GM12878 (cell line): ENCODE data around the gene PITPNC1. TPM values are rescaled to one million over a fixed set of nuclear protein-coding genes. Genes with fewer than 3 reads are reported as not detected.

Experiments used
- ATAC-seq: fragments of 200-7000 bp; cut with Tn5 transposase; 3 replicates; pipeline ENCODE4 v1.9.1; 2020; ENCODE audit warnings: mild to moderate bottlenecking, moderate library complexity
- Bru-seq: library from RNA; stranded (reverse); fragments of 400-500 nt; gene quantifications from one replicate; lab custom pipeline; 2021; lab: Mats Ljungman, UMichigan
- BruChase-seq, 2 experiments: library from RNA; stranded (reverse); fragments of 400-500 nt; gene quantifications; one replicate each; lab custom pipeline; 2021; lab: Mats Ljungman, UMichigan
- BruUV-seq: library from RNA; stranded (reverse); fragments of 400-500 nt; replicated peaks from 2 replicates; lab custom pipeline; 2021; lab: Mats Ljungman, UMichigan
- CTCF ChIA-PET: fragments of 300-600 bp; sonication (Branson Sonifier 250); formaldehyde crosslinking; extraction: SDS; loops from one replicate; lab custom pipeline; 2021; ENCODE audit warnings: inconsistent platforms; lab: Yijun Ruan, JAX
- POLR2A ChIA-PET: fragments of 350-600 bp; formaldehyde crosslinking; extraction: SDS; loops from one replicate; lab custom pipeline; 2021; ENCODE audit warnings: inconsistent platforms; lab: Charles Lee
- RAD21 ChIA-PET: fragments of 300-600 bp; sonication (Branson Sonifier 250); formaldehyde crosslinking; loops from one replicate; lab custom pipeline; 2023; ENCODE audit warnings: antibody characterized with exemption; ENCODE audit not compliant: unreplicated experiment; lab: Charles Lee
- SMC1A ChIA-PET: fragments of 300-600 bp; sonication (Branson Sonifier 250); formaldehyde crosslinking; loops from one replicate; lab custom pipeline; 2023; ENCODE audit not compliant: unreplicated experiment, uncharacterized antibody; lab: Charles Lee
- DNase-seq: peaks from one replicate; pipeline ENCODE4 v3.0.0-alpha.2; 2011; ENCODE audit warnings: low read depth, low spot score
- FAIRE-seq: peaks from 3 replicates; lab custom pipeline; 2011; peaks lifted over from hg19 to GRCh38; lab: Jason Lieb, UNC
- H2AFZ ChIP-seq: 2 replicates; pipeline ENCODE4 v1.6.0; 2011; ENCODE audit warnings: low read depth, low read length, control low read depth; ENCODE audit not compliant: control insufficient read depth
- H3K27ac ChIP-seq: 2 replicates; pipeline ENCODE4 v1.5.1; 2011; ENCODE audit warnings: control low read depth; ENCODE audit not compliant: control insufficient read depth, insufficient read depth
- H3K27me3 ChIP-seq, 2 experiments: replicated peaks in 1 of 2; 2 replicates each; pipeline versions ENCODE4 v1.6.0 to v1.6.1; 2011; ENCODE audit warnings: low read length in 1 of 2; ENCODE audit not compliant: control insufficient read depth in 2 of 2, insufficient read depth in 2 of 2
- H3K36me3 ChIP-seq, 2 experiments: 2 replicates each; pipeline ENCODE4 v1.5.1; 2011; ENCODE audit warnings: low read length in 1 of 2; ENCODE audit not compliant: control insufficient read depth in 2 of 2, insufficient read depth in 2 of 2
- H3K4me1 ChIP-seq: 2 replicates; pipeline ENCODE4 v1.6.1; 2011; ENCODE audit warnings: mild to moderate bottlenecking, low read length, moderate library complexity, mixed read lengths; ENCODE audit not compliant: control insufficient read depth, insufficient read depth
- H3K4me2 ChIP-seq: 2 replicates; pipeline ENCODE4 v1.6.0; 2011; ENCODE audit warnings: control low read depth; ENCODE audit not compliant: control insufficient read depth, insufficient read depth
- H3K4me3 ChIP-seq: fragments of 200-600 bp; sonication (generic); 2 replicates; pipeline ENCODE4 v1.5.1; 2016
- H3K79me2 ChIP-seq: 2 replicates; pipeline ENCODE4 v1.6.0; 2011; ENCODE audit warnings: low read length; ENCODE audit not compliant: control insufficient read depth, insufficient read depth
- H3K9ac ChIP-seq: 2 replicates; pipeline ENCODE4 v1.8.0; 2011; ENCODE audit warnings: low read length, control low read depth, mixed read lengths; ENCODE audit not compliant: control insufficient read depth, insufficient read depth
- H3K9me3 ChIP-seq: replicated peaks from 3 replicates; pipeline ENCODE4 v1.5.1; 2011; ENCODE audit warnings: mild to moderate bottlenecking, low read length; ENCODE audit not compliant: control insufficient read depth, insufficient read depth
- H4K20me1 ChIP-seq: 2 replicates; pipeline ENCODE4 v1.6.0; 2011; ENCODE audit not compliant: control insufficient read depth, insufficient read depth
- CBX3 ChIP-seq: fragments of 200-600 bp; sonication (generic); IDR thresholded peaks from 2 replicates; pipeline ENCODE4 v1.6.1; 2016; ENCODE audit warnings: low read depth, borderline replicate concordance
- E4F1 ChIP-seq: fragments of 450-650 bp; IDR thresholded peaks from 2 replicates; pipeline ENCODE4 v1.6.1; 2018; ENCODE audit warnings: borderline replicate concordance, mild to moderate bottlenecking; ENCODE audit not compliant: partially characterized antibody
- ETV6 ChIP-seq, 2 experiments: fragments of 450-650 bp in 1 of 2; IDR thresholded peaks in 1 of 2; conservative IDR thresholded peaks in 1 of 2; 2 replicates each; pipeline ENCODE4 v1.6.1; 2014; ENCODE audit warnings: antibody characterized with exemption in 1 of 2, borderline replicate concordance in 1 of 2, low read depth in 1 of 2, mild to moderate bottlenecking in 1 of 2, moderate library complexity in 1 of 2
- MEF2A ChIP-seq: IDR thresholded peaks from 2 replicates; pipeline ENCODE4 v1.6.1; 2011; ENCODE audit warnings: low read depth, mild to moderate bottlenecking, low read length, moderate library complexity; ENCODE audit not compliant: insufficient read depth
- NFYB ChIP-seq: IDR thresholded peaks from 2 replicates; pipeline ENCODE4 v1.6.1; 2011; ENCODE audit warnings: low read depth, mild to moderate bottlenecking, low read length, improper control_type of control experiment, moderate library complexity; ENCODE audit not compliant: insufficient read depth
- PKNOX1 ChIP-seq: fragments of 450-650 bp; IDR thresholded peaks from 2 replicates; pipeline ENCODE4 v1.6.1; 2016; ENCODE audit warnings: mild to moderate bottlenecking
- POU2F2 ChIP-seq: IDR thresholded peaks from 3 replicates; pipeline ENCODE4 v1.6.1; 2011; ENCODE audit warnings: low read depth, mild to moderate bottlenecking, low read length, borderline replicate concordance
- SKIL ChIP-seq: fragments of 450-650 bp; IDR thresholded peaks from 2 replicates; pipeline ENCODE4 v1.6.1; 2017; ENCODE audit warnings: mild to moderate bottlenecking, low read depth, inconsistent platforms; ENCODE audit not compliant: poor library complexity, severe bottlenecking
- TCF3 ChIP-seq: IDR thresholded peaks from 2 replicates; pipeline ENCODE4 v1.6.1; 2012; ENCODE audit warnings: low read depth, mild to moderate bottlenecking, low read length, borderline replicate concordance; ENCODE audit not compliant: insufficient read depth
- WGBS: methylation state at CpG from one replicate; pipeline ENCODE4 v1.1.6; 2016; ENCODE audit warnings: low lambda C conversion rate; ENCODE audit not compliant: insufficient replicate concordance, insufficient coverage; ENCODE audit errors: missing lambda C conversion rate; 5-methylcytosine and 5-hydroxymethylcytosine counted together
- in situ Hi-C: fragments of 300-500 bp; cut with MboI; formaldehyde crosslinking; loops from 9 replicates; pipeline ENCODE4 v1.14.3; 2018; ENCODE audit warnings: mixed read lengths
- intact Hi-C: fragments of 100-400 bp; cut with micrococcal nuclease; formaldehyde crosslinking; loops from one replicate; pipeline ENCODE4 v1.14.2; 2022; ENCODE audit not compliant: unreplicated experiment
- long read RNA-seq, 2 experiments: library from polyadenylated mRNA; unstranded; transcript quantifications; one replicate each; pipeline ENCODE4 v2.0.0, GENCODE V29; 2019 to 2020
- polyA minus RNA-seq, 3 experiments: library from RNA; depleted of rRNA, polyadenylated mRNA; stranded (reverse); fragments of >200 nt; gene quantifications; 2 replicates each; pipeline ENCODE4 v1.2.3, GENCODE V29; 2011
- polyA plus RNA-seq, 11 experiments: library from polyadenylated mRNA; depleted of rRNA in 4 of 11; unstranded in 6 of 11; stranded (reverse) in 5 of 11; fragments of >200 nt; fragmentation: Nextera tagmentation in 4 of 11; fragmentation: Illumina TruSeq in 1 of 11; extraction: Ambion mirVana in 4 of 11; extraction: Trizol in 1 of 11; gene quantifications; 1 replicate in 1 of 11; 2 replicates in 10 of 11; pipeline versions ENCODE4 v1.2.1 to v1.2.3, GENCODE V29; 2011 to 2016; ENCODE audit warnings: inconsistent platforms in 2 of 11, missing spikeins in 2 of 11, low read depth in 1 of 11
- total RNA-seq, 4 experiments: library from RNA; depleted of rRNA in 3 of 4; stranded (reverse); fragments of >200 nt in 3 of 4; fragmentation: Illumina TruSeq in 1 of 4; extraction: Trizol in 1 of 4; gene quantifications; 2 replicates each; pipeline versions ENCODE4 v1.2.1 to v1.2.3, GENCODE V29; 2013 to 2021

PITPNC1 gene
- total RNA-seq (2013; cell fraction: nucleolus; rRNA removed) = 66.8 and 74.2 TPM in 2 replicates
- 29.3 and 36.0 TPM in 2 replicates for total RNA-seq (2014; rRNA removed)
- 56.0 and 59.8 TPM in 2 replicates for total RNA-seq (2014; rRNA removed; fragmentation: Illumina TruSeq; extraction: Trizol)
- total RNA-seq (2021) = 57.1 and 62.4 TPM in 2 replicates
- polyA plus RNA-seq (2011; ENCODE audit: low read depth) = 31.7 TPM
- polyA plus RNA-seq (2011; rRNA removed) = 56.1 and 71.0 TPM in 2 replicates
- polyA plus RNA-seq (2011; cell fraction: cytosol; rRNA removed) = 33.6 and 48.4 TPM in 2 replicates
- 20.8 and 26.9 TPM in 2 replicates for polyA plus RNA-seq (2011; cell fraction: nucleus; rRNA removed)
- polyA plus RNA-seq (2012) = 44.8 and 50.5 TPM in 2 replicates
- polyA plus RNA-seq (2014; fragmentation: Illumina TruSeq; extraction: Trizol) = 60.9 and 84.9 TPM in 2 replicates
- 10 to 100 TPM; 12.2 to 24.6 TPM for polyA plus RNA-seq (2014; fragmentation: Nextera tagmentation; extraction: Ambion mirVana)
- polyA plus RNA-seq (2014; rRNA removed) = 27.0 and 27.2 TPM in 2 replicates
- 10 to 100 TPM; 44.0 to 50.6 TPM for polyA plus RNA-seq (2016; fragmentation: Nextera tagmentation; extraction: Ambion mirVana)
- 50.2 and 52.9 TPM in 2 replicates for polyA minus RNA-seq (2011; rRNA and poly(A)+ RNA removed)
- polyA minus RNA-seq (2011; cell fraction: cytosol; rRNA and poly(A)+ RNA removed) = 19.9 and 22.7 TPM in 2 replicates
- polyA minus RNA-seq (2011; cell fraction: nucleus; rRNA and poly(A)+ RNA removed) = 15.8 and 34.8 TPM in 2 replicates
- Bru-seq, nascent RNA = percentile 84 among the genes with signal in this experiment
- percentile 90 among the genes with signal in this experiment for BruChase-seq, experiment 1, labeled RNA remaining after a 6-hour chase
- BruChase-seq, experiment 2, labeled RNA remaining after a 2-hour chase = percentile 81 among the genes with signal in this experiment
- long read RNA-seq, experiment 1, partial matches to known transcripts = 2 of 20 reads
- long read RNA-seq, experiment 1, other reads (novel, unspliced or antisense) = 18 of 20 reads
- long read RNA-seq, experiment 2, partial matches to known transcripts = 6 of 22 reads
- long read RNA-seq, experiment 2, other reads (novel, unspliced or antisense) = 16 of 22 reads

- ChIA-PET SMC1A (interaction anchor here (1.1 to 6.2 kb wide), 13 partner anchors 11 to 341 kb away, joined by 3 to 100 read pairs (median 9); partner anchors contain the start of genes NOL11 and PSMD12), CTCF (interaction anchor here (0.6 to 19.8 kb wide), 20 partner anchors 11 to 424 kb away, joined by 3 to 291 read pairs (median 12); partner anchors contain the start of genes NOL11 and PSMD12), RAD21 (interaction anchor here (0.6 to 8.2 kb wide), 14 partner anchors 71 to 805 kb away, joined by 3 to 74 read pairs (median 8); no protein-coding TSS in a partner anchor), POLR2A (interaction anchor here (1.0 to 1.7 kb wide), 3 partner anchors 10 to 217 kb away, joined by 4 to 7 read pairs (median 5); partner anchors contain the start of gene PSMD12)
- H3K27ac ChIP-seq = peak within 1 kb of the TSS; percentile 87
- H3K4me2 ChIP-seq = peak within 1 kb of the TSS; percentile 99
- WGBS = 3% methylated on average over 35 of the region's 56 CpGs
- no peaks in the 10 kb centered on the region for H3K9me3 ChIP-seq
- FAIRE-seq (no peak), ATAC-seq (peak; percentile 84), DNase-seq (no peak)
- intact Hi-C loops = loop anchor here (5.0 to 10.0 kb wide), 5 partner anchors 185 to 662 kb away; partner anchors contain the start of gene NOL11
- H3K9ac ChIP-seq = peak within 1 kb of the TSS; percentile 85
- no peaks in the 10 kb centered on the region; the same call in 1 of the 2 replicates for H3K4me1 ChIP-seq
- H3K4me3 ChIP-seq = peak within 1 kb of the TSS; percentile 88
- in situ Hi-C loops = loop anchor here (5.0 kb wide), 3 partner anchors 225 to 310 kb away; no protein-coding TSS in a partner anchor
- BruUV-seq = no TSS peak
- H3K79me2 ChIP-seq = peaks cover 46% of the 10 kb centered on the region
- no peaks in the 10 kb centered on the region for H3K27me3 ChIP-seq
- H3K36me3 ChIP-seq = no peaks in the 10 kb centered on the region; a peak in 1 of 4 replicates
- no peaks in the 10 kb centered on the region for H4K20me1 ChIP-seq
- peak within 1 kb of the TSS; percentile 81 for H2AFZ ChIP-seq
- TF ChIP-seq POU2F2 = no peak; the same call in 2 of the 3 replicates
- TF ChIP-seq ETV6 (conservative IDR thresholded peaks at IDR 0.05 in 1 of 2, IDR thresholded peaks at IDR 0.05 in 1 of 2; ENCODE audit: borderline replicate concordance in 1 of 2, low read depth in 1 of 2) = no peak; a peak in 1 of 4 replicates
- TF ChIP-seq NFYB = no peak
- TF ChIP-seq E4F1 = no peak
- TF ChIP-seq TCF3 = no peak
- TF ChIP-seq CBX3 = no peak
- TF ChIP-seq MEF2A = no peak
- TF ChIP-seq PKNOX1 = no peak
- TF ChIP-seq SKIL = no peak
These were observed at the start of gene PITPNC1 for GRCh38 chr17:67376737-67377487. Gene PITPNC1, plus strand, starts transcription at chr17:67377281.
